CD4-positive, CD25-positive, alpha-beta regulatory T cell (primary cell): Measurements from ENCODE around the gene CALN1. TPM values are rescaled to one million over a fixed set of nuclear protein-coding genes. Genes with fewer than 3 reads are reported as not detected.

Experiments
- ATAC-seq, 2 donors: fragments of 150-1000 bp; cut with Tn5 transposase; one replicate each; pipeline ENCODE4 v1.10.0; 2021; ENCODE audit warnings: low read depth in 2 of 2, moderate number of reproducible peaks in 2 of 2, moderate library complexity in 1 of 2
- DNase-seq, 3 donors: peaks; one replicate each; pipeline versions ENCODE4 v3.0.0 to v3.0.0-alpha.2; 2012 to 2022; ENCODE audit warnings: mixed read lengths in 1 of 3
- H3K27ac ChIP-seq: one replicate; pipeline ENCODE4 v1.7.0; 2013; ENCODE audit warnings: mild to moderate bottlenecking, low read length; ENCODE audit not compliant: insufficient read depth, poor library complexity, severe bottlenecking
- H3K27me3 ChIP-seq: one replicate; pipeline ENCODE4 v1.7.0; 2013; ENCODE audit warnings: low read length; ENCODE audit not compliant: control insufficient read depth, insufficient read depth
- H3K36me3 ChIP-seq: one replicate; pipeline ENCODE4 v1.7.0; 2013; ENCODE audit warnings: mild to moderate bottlenecking, low read length, moderate library complexity; ENCODE audit not compliant: control insufficient read depth, insufficient read depth
- H3K4me1 ChIP-seq: 2 replicates; pipeline ENCODE4 v1.7.0; 2013; ENCODE audit warnings: mild to moderate bottlenecking, low read length; ENCODE audit not compliant: insufficient read depth, control insufficient read depth, poor library complexity, severe bottlenecking
- H3K4me3 ChIP-seq: one replicate; pipeline ENCODE4 v1.7.0; 2013; ENCODE audit warnings: low read depth, mild to moderate bottlenecking, low read length, moderate library complexity
- H3K9me3 ChIP-seq, 2 experiments: 1 replicate in 1 of 2; 2 replicates in 1 of 2; pipeline ENCODE4 v1.7.0; 2013; ENCODE audit warnings: low read length in 2 of 2, mild to moderate bottlenecking in 1 of 2, moderate library complexity in 1 of 2; ENCODE audit not compliant: control insufficient read depth in 2 of 2
- H3K27ac Mint-ChIP-seq, 3 donors: one replicate each; pipeline ENCODE4 v1.8.0; 2020 to 2022; ENCODE audit warnings: mild to moderate bottlenecking in 3 of 3, mixed read lengths in 3 of 3, moderate library complexity in 2 of 3
- H3K27me3 Mint-ChIP-seq: one replicate; pipeline ENCODE4 v1.8.0; 2022; ENCODE audit warnings: mild to moderate bottlenecking, mixed read lengths
- H3K36me3 Mint-ChIP-seq: one replicate; pipeline ENCODE4 v1.8.0; 2020; ENCODE audit warnings: mixed read lengths
- H3K4me1 Mint-ChIP-seq, 4 donors: one replicate each; pipeline ENCODE4 v1.8.0; 2020 to 2022; ENCODE audit warnings: mixed read lengths in 4 of 4, mild to moderate bottlenecking in 1 of 4
- H3K4me3 Mint-ChIP-seq, 4 donors: one replicate each; pipeline ENCODE4 v1.8.0; 2020 to 2022; ENCODE audit warnings: mild to moderate bottlenecking in 4 of 4, mixed read lengths in 4 of 4, moderate library complexity in 3 of 4
- H3K9me3 Mint-ChIP-seq, 7 donors: one replicate each; pipeline ENCODE4 v1.8.0; 2020 to 2022; ENCODE audit warnings: mixed read lengths in 7 of 7, mild to moderate bottlenecking in 3 of 7, moderate library complexity in 2 of 7
- polyA plus RNA-seq, 4 donors: library from polyadenylated mRNA; unstranded; fragments of 300-500 nt; fragmentation: Illumina TruSeq; gene quantifications; one replicate each; pipeline ENCODE4 v1.2.3, GENCODE V29; 2021
- total RNA-seq: library from RNA; stranded (reverse); gene quantifications from one replicate; pipeline ENCODE4 v1.2.3, GENCODE V29; 2022

CALN1 gene
- total and polyA plus RNA-seq, 5 donors from 2014 or later = 0.52 TPM; not detected in 4

- H3K27ac ChIP-seq = no peak overlapping the region
- Mint-ChIP-seq H3K36me3 (no peaks in the 10 kb centered on the region), H3K27ac (no peak overlapping the region), H3K4me1 (no peaks in the 10 kb centered on the region), H3K9me3 (peaks cover 0 to 29% (median 3%) of the 10 kb centered on the region in 7 donors), H3K4me3 (no peak overlapping the region), H3K27me3 (no peaks in the 10 kb centered on the region)
- DNase-seq (no peak), ATAC-seq (no peak)
- H3K36me3 ChIP-seq = no peaks in the 10 kb centered on the region
- H3K9me3 ChIP-seq = no peaks in the 10 kb centered on the region
- H3K27me3 ChIP-seq = no peaks in the 10 kb centered on the region
- H3K4me1 ChIP-seq = no peaks in the 10 kb centered on the region
- no peak overlapping the region for H3K4me3 ChIP-seq
Measured at GRCh38 chr7:71843676-71844075, 568.5 kb downstream of the CALN1 start.

GRCh38 chr7:71842786-71843185 lies 569.4 kb downstream of the CALN1 start:
- Mint-ChIP-seq H3K4me3 (no peak overlapping the region), H3K36me3 (no peaks in the 10 kb centered on the region), H3K9me3 (peaks cover 0 to 23% (median 3%) of the 10 kb centered on the region in 7 donors), H3K27ac (no peak overlapping the region), H3K27me3 (no peaks in the 10 kb centered on the region), H3K4me1 (no peaks in the 10 kb centered on the region)
- H3K4me3 ChIP-seq = no peak overlapping the region
- no peaks in the 10 kb centered on the region for H3K9me3 ChIP-seq
- ATAC-seq (no peak), DNase-seq (no peak)
- H3K27me3 ChIP-seq = no peaks in the 10 kb centered on the region
- no peaks in the 10 kb centered on the region for H3K36me3 ChIP-seq
- H3K27ac ChIP-seq = no peak overlapping the region
- no peaks in the 10 kb centered on the region for H3K4me1 ChIP-seq

- Histone ChIP-seq H3K9me3 (no peaks in the 10 kb centered on the region), H3K27ac (no peak overlapping the region), H3K36me3 (no peaks in the 10 kb centered on the region), H3K27me3 (no peaks in the 10 kb centered on the region), H3K4me1 (no peaks in the 10 kb centered on the region), H3K4me3 (no peak overlapping the region)
- Mint-ChIP-seq H3K9me3 (peaks cover 0 to 20% (median 2%) of the 10 kb centered on the region in 7 donors), H3K4me3 (no peak overlapping the region), H3K4me1 (no peaks in the 10 kb centered on the region), H3K27me3 (no peaks in the 10 kb centered on the region), H3K36me3 (no peaks in the 10 kb centered on the region), H3K27ac (no peak overlapping the region)
- DNase-seq (no peak), ATAC-seq (no peak)
Measured at GRCh38 chr7:71842381-71842780, 569.8 kb downstream of the CALN1 start.

- no peak for ATAC-seq
- Mint-ChIP-seq H3K27me3 (no peaks in the 10 kb centered on the region), H3K4me1 (peaks cover 0 to 7% (median 0%) of the 10 kb centered on the region in 4 donors), H3K36me3 (no peaks in the 10 kb centered on the region), H3K9me3 (peaks cover 5 to 14% (median 7%) of the 10 kb centered on the region in 7 donors), H3K27ac (no peak overlapping the region), H3K4me3 (no peak overlapping the region)
- Histone ChIP-seq H3K27ac (no peak overlapping the region), H3K27me3 (no peaks in the 10 kb centered on the region), H3K4me3 (no peak overlapping the region), H3K36me3 (no peaks in the 10 kb centered on the region), H3K9me3 (peaks cover 0 to 3% of the 10 kb centered on the region in 2 experiments), H3K4me1 (no peaks in the 10 kb centered on the region)
- DNase-seq = no peak
Measured at GRCh38 chr7:71835056-71835455, 577.1 kb downstream of the CALN1 start.

- Mint-ChIP-seq H3K27ac (no peak overlapping the region), H3K9me3 (peaks cover 0 to 17% (median 10%) of the 10 kb centered on the region in 7 donors), H3K27me3 (no peaks in the 10 kb centered on the region), H3K4me1 (peaks cover 0 to 7% (median 0%) of the 10 kb centered on the region in 4 donors), H3K36me3 (no peaks in the 10 kb centered on the region), H3K4me3 (no peak overlapping the region)
- ATAC-seq (no peak), DNase-seq (no peak)
- Histone ChIP-seq H3K4me1 (no peaks in the 10 kb centered on the region), H3K9me3 (no peaks in the 10 kb centered on the region), H3K4me3 (no peak overlapping the region), H3K36me3 (no peaks in the 10 kb centered on the region), H3K27ac (no peak overlapping the region), H3K27me3 (no peaks in the 10 kb centered on the region)
Measured at GRCh38 chr7:71829515-71829914, 582.6 kb downstream of the CALN1 start.

- no peaks in the 10 kb centered on the region for H3K36me3 ChIP-seq
- DNase-seq (no peak), ATAC-seq (no peak)
- no peaks in the 10 kb centered on the region for H3K4me1 ChIP-seq
- Mint-ChIP-seq H3K9me3 (peaks cover 0 to 17% (median 9%) of the 10 kb centered on the region in 7 donors), H3K27ac (no peak overlapping the region), H3K36me3 (no peaks in the 10 kb centered on the region), H3K4me1 (peaks cover 0 to 6% (median 0%) of the 10 kb centered on the region in 4 donors), H3K27me3 (no peaks in the 10 kb centered on the region), H3K4me3 (no peak overlapping the region)
- H3K4me3 ChIP-seq = no peak overlapping the region
- no peak overlapping the region for H3K27ac ChIP-seq
- H3K27me3 ChIP-seq = no peaks in the 10 kb centered on the region
- peaks cover 0 to 4% of the 10 kb centered on the region in 2 experiments for H3K9me3 ChIP-seq
Measured at GRCh38 chr7:71828361-71828760, 583.8 kb downstream of the CALN1 start.

GRCh38 chr7:71826141-71826540 lies 586.0 kb downstream of the CALN1 start:
- Mint-ChIP-seq H3K27ac (no peak overlapping the region), H3K9me3 (peaks cover 0 to 11% (median 6%) of the 10 kb centered on the region in 7 donors), H3K27me3 (no peaks in the 10 kb centered on the region), H3K4me3 (no peak overlapping the region), H3K4me1 (no peaks in the 10 kb centered on the region), H3K36me3 (no peaks in the 10 kb centered on the region)
- DNase-seq (no peak), ATAC-seq (no peak)
- no peak overlapping the region for H3K27ac ChIP-seq
- H3K9me3 ChIP-seq = peaks cover 0 to 5% of the 10 kb centered on the region in 2 experiments
- no peaks in the 10 kb centered on the region for H3K4me1 ChIP-seq
- H3K4me3 ChIP-seq = no peak overlapping the region
- no peaks in the 10 kb centered on the region for H3K36me3 ChIP-seq
- H3K27me3 ChIP-seq = no peaks in the 10 kb centered on the region

GRCh38 chr7:71824006-71824760 lies 588.0 kb downstream of the CALN1 start:
- H3K4me1 ChIP-seq = no peaks in the 10 kb centered on the region
- Mint-ChIP-seq H3K27ac (no peak overlapping the region), H3K4me1 (no peaks in the 10 kb centered on the region), H3K4me3 (no peak overlapping the region), H3K27me3 (no peaks in the 10 kb centered on the region), H3K36me3 (no peaks in the 10 kb centered on the region), H3K9me3 (peaks cover 0 to 16% (median 11%) of the 10 kb centered on the region in 7 donors)
- H3K27ac ChIP-seq = no peak overlapping the region
- peaks cover 0 to 5% of the 10 kb centered on the region in 2 experiments for H3K9me3 ChIP-seq
- no peak overlapping the region for H3K4me3 ChIP-seq
- no peaks in the 10 kb centered on the region for H3K36me3 ChIP-seq
- ATAC-seq = no peak
- H3K27me3 ChIP-seq = no peaks in the 10 kb centered on the region
- no peak for DNase-seq
